ENCODE results near the gene NDUFA3. TPM values are rescaled to one million over a fixed set of nuclear protein-coding genes. Genes with fewer than 3 reads are reported as not detected.

Gene NDUFA3
- total RNA-seq, 1 donor from 2014 or later = 135 TPM

- H3K27ac Mint-ChIP-seq = peak within 1 kb of the TSS; percentile 97
- H3K4me1 Mint-ChIP-seq = peaks cover 23% of the 10 kb centered on the region
- peaks cover 4% of the 10 kb centered on the region for H3K36me3 Mint-ChIP-seq
- H3K9me3 Mint-ChIP-seq = no peaks in the 10 kb centered on the region
- no peak for DNase-seq (ENCODE audit: low spot score in 2 of 2, unreplicated experiment in 2 of 2)
- peaks cover 8% of the 10 kb centered on the region for H3K27me3 Mint-ChIP-seq (ENCODE audit: low read depth)
- H3K4me3 Mint-ChIP-seq = peak within 1 kb of the TSS; percentile 90
- peak; percentile 33 for TF ChIP-seq CTCF (IDR thresholded peaks at IDR 0.05; ENCODE audit: unreplicated experiment)
Measured at GRCh38 chr19:54137699-54138488, 35.2 kb downstream of the NDUFA3 start, which contains the start of gene CNOT3. CNOT3 (plus strand) TSS chr19:54137762; CDS start chr19:54142979, 5,217 bp downstream.

GRCh38 chr19:54138489-54139256, 36.0 kb downstream of the NDUFA3 start:
- no peak for DNase-seq (ENCODE audit: low spot score in 2 of 2, unreplicated experiment in 2 of 2)
- Mint-ChIP-seq H3K27me3 (ENCODE audit: low read depth) (peaks cover 8% of the 10 kb centered on the region), H3K27ac (peak overlapping the region; percentile 94), H3K36me3 (peaks cover 8% of the 10 kb centered on the region), H3K4me3 (peak overlapping the region; percentile 90), H3K4me1 (peaks cover 23% of the 10 kb centered on the region), H3K9me3 (no peaks in the 10 kb centered on the region)
- TF ChIP-seq CTCF (IDR thresholded peaks at IDR 0.05; ENCODE audit: unreplicated experiment) = no peak

GRCh38 chr19:54141356-54141755, 38.7 kb downstream of the NDUFA3 start:
- no peak overlapping the region for H3K4me3 Mint-ChIP-seq
- peaks cover 16% of the 10 kb centered on the region for H3K4me1 Mint-ChIP-seq
- TF ChIP-seq CTCF (IDR thresholded peaks at IDR 0.05; ENCODE audit: unreplicated experiment) = no peak
- peaks cover 3% of the 10 kb centered on the region for H3K27me3 Mint-ChIP-seq (ENCODE audit: low read depth)
- no peak for DNase-seq (ENCODE audit: low spot score in 2 of 2, unreplicated experiment in 2 of 2)
- no peak overlapping the region for H3K27ac Mint-ChIP-seq
- no peaks in the 10 kb centered on the region for H3K9me3 Mint-ChIP-seq
- peaks cover 28% of the 10 kb centered on the region for H3K36me3 Mint-ChIP-seq

- Mint-ChIP-seq H3K36me3 (peaks cover 36% of the 10 kb centered on the region), H3K4me1 (peaks cover 13% of the 10 kb centered on the region), H3K4me3 (no peak overlapping the region), H3K9me3 (no peaks in the 10 kb centered on the region), H3K27ac (peak overlapping the region; percentile 43), H3K27me3 (ENCODE audit: low read depth) (peaks cover 1% of the 10 kb centered on the region)
- no peak for DNase-seq (ENCODE audit: low spot score in 2 of 2, unreplicated experiment in 2 of 2)
- no peak for TF ChIP-seq CTCF (IDR thresholded peaks at IDR 0.05; ENCODE audit: unreplicated experiment)
Measured at GRCh38 chr19:54142166-54142780, 39.6 kb downstream of the NDUFA3 start.

- Mint-ChIP-seq H3K9me3 (no peaks in the 10 kb centered on the region), H3K27me3 (ENCODE audit: low read depth) (no peaks in the 10 kb centered on the region), H3K4me3 (no peak overlapping the region), H3K27ac (no peak overlapping the region), H3K4me1 (peaks cover 1% of the 10 kb centered on the region), H3K36me3 (peaks cover 50% of the 10 kb centered on the region)
- DNase-seq (ENCODE audit: low spot score in 2 of 2, unreplicated experiment in 2 of 2) = no peak
- TF ChIP-seq CTCF (IDR thresholded peaks at IDR 0.05; ENCODE audit: unreplicated experiment) = no peak
Measured at GRCh38 chr19:54145541-54146158, 43.0 kb downstream of the NDUFA3 start.
